ENCODE measurements around the gene ARL14EPL. TPM values are rescaled to one million over a fixed set of nuclear protein-coding genes. Genes with fewer than 3 reads are reported as not detected.

Gene ARL14EPL
- total and polyA plus RNA-seq, 7 donors: 0.03 to 0.08 TPM; not detected in 5

GRCh38 chr5:116071211-116071610 lies 38.9 kb downstream of the ARL14EPL start:
- H3K4me3 ChIP-seq: no peak overlapping the region
- H3K27ac ChIP-seq: no peak overlapping the region
- H3K36me3 ChIP-seq (ENCODE audit: insufficient read depth in 1 of 2, low read depth in 1 of 2): no peaks in the 10 kb centered on the region
- intact Hi-C loops (cut with DNase I): loop anchor here in 1 of 2 donors (5.0 to 10.0 kb wide), 2 partner anchors 229 to 1714 kb away; partner anchors contain the start of genes AP3S1 and ATG12
- no peaks in the 10 kb centered on the region for H3K9me3 ChIP-seq
- no peak for ATAC-seq
- no peak for DNase-seq
- H3K27me3 ChIP-seq (ENCODE audit: insufficient read depth in 3 of 3, low read length in 2 of 3): peaks cover 0 to 2% (median 0%) of the 10 kb centered on the region in 3 donors
- H3K4me1 ChIP-seq: no peaks in the 10 kb centered on the region
- WGBS, 3 donors: 86 to 96% (median 95%) methylated on average over 1 of the region's 1 CpG
- TF ChIP-seq CTCF (IDR thresholded peaks at IDR 0.05): no peak

- intact Hi-C loops (cut with DNase I): loop anchor here in 1 of 2 donors (10.0 kb wide), 1 partner anchor 1709 kb away; no protein-coding TSS in a partner anchor
- WGBS, 3 donors: 33 to 50% (median 42%) methylated on average over 6 of the region's 6 CpGs
Measured at GRCh38 chr5:116075191-116075831, 43.0 kb downstream of the ARL14EPL start.

GRCh38 chr5:116076496-116076895 lies 44.2 kb downstream of the ARL14EPL start:
- intact Hi-C loops (cut with DNase I): loop anchor here in 1 of 2 donors (10.0 kb wide), 1 partner anchor 1708 kb away; no protein-coding TSS in a partner anchor
- Histone ChIP-seq H3K9me3 (no peaks in the 10 kb centered on the region), H3K4me3 (no peak overlapping the region), H3K4me1 (no peaks in the 10 kb centered on the region), H3K36me3 (ENCODE audit: insufficient read depth in 1 of 2, low read depth in 1 of 2) (no peaks in the 10 kb centered on the region), H3K27ac (no peak overlapping the region), H3K27me3 (ENCODE audit: insufficient read depth in 3 of 3, low read length in 2 of 3) (peaks cover 0 to 2% (median 0%) of the 10 kb centered on the region in 3 donors)
- WGBS, 3 donors: 93 to 97% (median 94%) methylated on average over 1 of the region's 1 CpG
- TF ChIP-seq CTCF (IDR thresholded peaks at IDR 0.05): no peak
- DNase-seq (no peak), ATAC-seq (no peak)

More at GRCh38 chr5:116075191-116075831, 43.0 kb downstream of the ARL14EPL start:
- no peak for ATAC-seq
- no peak for DNase-seq
- Histone ChIP-seq H3K4me3 (no peak overlapping the region), H3K36me3 (ENCODE audit: insufficient read depth in 1 of 2, low read depth in 1 of 2) (no peaks in the 10 kb centered on the region), H3K4me1 (no peaks in the 10 kb centered on the region), H3K9me3 (no peaks in the 10 kb centered on the region), H3K27me3 (ENCODE audit: insufficient read depth in 3 of 3, low read length in 2 of 3) (peaks cover 0 to 2% (median 0%) of the 10 kb centered on the region in 3 donors), H3K27ac (no peak overlapping the region)
- TF ChIP-seq CTCF (IDR thresholded peaks at IDR 0.05): no peak

DNA sequence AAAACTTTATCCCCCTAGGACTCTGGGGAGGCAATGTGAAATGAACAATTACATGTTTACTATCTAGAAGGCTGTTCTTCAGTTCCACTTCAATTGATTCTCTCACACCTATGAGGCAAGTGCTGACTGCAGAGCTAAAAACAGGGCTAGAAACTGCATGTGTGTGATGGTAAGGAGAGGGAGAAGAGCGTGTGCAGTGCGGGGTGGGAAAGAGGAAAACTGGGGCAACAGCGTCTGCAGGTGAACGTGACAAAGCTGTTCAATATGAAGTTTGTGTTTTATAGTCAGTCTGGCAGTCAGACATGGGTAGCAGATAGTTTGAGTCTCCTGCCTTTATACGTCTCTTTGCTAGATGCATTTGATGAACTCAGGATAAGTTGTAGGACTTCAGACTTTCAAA lies 45.9 kb downstream of the ARL14EPL start:
- Histone ChIP-seq H3K9me3 (no peaks in the 10 kb centered on the region), H3K4me3 (no peak overlapping the region), H3K4me1 (peaks cover 8% of the 10 kb centered on the region), H3K36me3 (ENCODE audit: insufficient read depth in 1 of 2, low read depth in 1 of 2) (no peaks in the 10 kb centered on the region), H3K27me3 (ENCODE audit: insufficient read depth in 3 of 3, low read length in 2 of 3) (peaks cover 0 to 2% (median 0%) of the 10 kb centered on the region in 3 donors), H3K27ac (no peak overlapping the region)
- no peak for TF ChIP-seq CTCF (IDR thresholded peaks at IDR 0.05)
- intact Hi-C loops (cut with DNase I): loop anchor here in 1 of 2 donors (10.0 kb wide), 1 partner anchor 1707 kb away; no protein-coding TSS in a partner anchor
- ATAC-seq: no peak
- 91 to 95% (median 92%) methylated on average over 5 of the region's 5 CpGs for WGBS, 3 donors
- no peak for DNase-seq

Data from psoas muscle (tissue), 8 donors.